Uterus (tissue), 4 donors: Measurements from ENCODE around the gene FXYD4. TPM values are rescaled to one million over a fixed set of nuclear protein-coding genes. Genes with fewer than 3 reads are reported as not detected.

ENCODE experiments used
- DNase-seq, 2 donors: peaks; one replicate each; pipeline ENCODE4 v3.0.0-alpha.2; 2019 to 2020
- H3K27ac ChIP-seq, 2 donors: fragments of 200-600 bp; sonication (generic); 1 replicate in 1 of 2; 2 replicates in 1 of 2; pipeline ENCODE4 v1.5.1; 2016 to 2018
- H3K27me3 ChIP-seq, 2 donors: fragments of 200-600 bp; sonication (generic); one replicate each; pipeline ENCODE4 v1.5.1; 2018 to 2019; ENCODE audit warnings: control low read depth in 1 of 2
- H3K36me3 ChIP-seq, 2 donors: fragments of 200-600 bp; sonication (generic); one replicate each; pipeline ENCODE4 v1.5.1; 2019; ENCODE audit warnings: control low read depth in 1 of 2
- H3K4me1 ChIP-seq, 2 donors: fragments of 200-600 bp; sonication (generic); one replicate each; pipeline ENCODE4 v1.5.1; 2018 to 2019; ENCODE audit warnings: control low read depth in 1 of 2
- H3K4me3 ChIP-seq, 2 donors: fragments of 200-600 bp; sonication (generic); 1 replicate in 1 of 2; 2 replicates in 1 of 2; pipeline ENCODE4 v1.5.1; 2018 to 2019; ENCODE audit warnings: mild to moderate bottlenecking in 1 of 2
- H3K9me3 ChIP-seq, 2 donors: fragments of 200-600 bp; sonication (generic); one replicate each; pipeline ENCODE4 v1.5.1; 2019; ENCODE audit warnings: control low read depth in 1 of 2
- CTCF ChIP-seq, 4 experiments: fragments of 200-600 bp in 2 of 4; fragments of 450-650 bp in 2 of 4; sonication (generic) in 2 of 4; IDR thresholded peaks; one replicate each; pipeline ENCODE4 v1.5.1; 2016 to 2019; ENCODE audit warnings: antibody characterized with exemption in 4 of 4, mild to moderate bottlenecking in 2 of 4, moderate library complexity in 1 of 4
- POLR2A ChIP-seq, 2 donors: fragments of 450-650 bp; IDR thresholded peaks; one replicate each; pipeline ENCODE4 v1.6.1; 2016; ENCODE audit warnings: antibody characterized with exemption in 2 of 2, mild to moderate bottlenecking in 1 of 2, moderate library complexity in 1 of 2
- intact Hi-C: fragments of 100-400 bp; cut with DNase I; formaldehyde crosslinking; loops from one replicate; pipeline ENCODE4 v1.15.1; 2023; ENCODE audit warnings: low total_unique reads
- total RNA-seq, 4 donors: library from RNA; depleted of rRNA in 3 of 4; stranded (reverse); fragments of >200 nt in 3 of 4; gene quantifications; one replicate each; pipeline versions ENCODE4 v1.1.0 to v1.2.4, GENCODE V29; 2014 to 2023
- donor health status: DM: yes; HTN: yes; CAD: no.

FXYD4 gene
- total RNA-seq, 4 donors from 2014 or later = not detected

GRCh38 chr10:43341450-43341849, 30.0 kb upstream of the FXYD4 start:
- TF ChIP-seq CTCF (IDR thresholded peaks at IDR 0.05) = no peak
- no peak for TF ChIP-seq POLR2A (IDR thresholded peaks at IDR 0.05)
- Histone ChIP-seq H3K36me3 (no peaks in the 10 kb centered on the region), H3K9me3 (no peaks in the 10 kb centered on the region), H3K4me1 (no peaks in the 10 kb centered on the region), H3K27ac (no peak overlapping the region), H3K4me3 (no peak overlapping the region), H3K27me3 (no peaks in the 10 kb centered on the region)
- intact Hi-C loops = no loop called here
- DNase-seq = no peak

- H3K9me3 ChIP-seq = no peaks in the 10 kb centered on the region
- no peak for DNase-seq
- no peak overlapping the region for H3K4me3 ChIP-seq
- TF ChIP-seq CTCF (IDR thresholded peaks at IDR 0.05) (no peak), POLR2A (IDR thresholded peaks at IDR 0.05) (no peak)
- no peaks in the 10 kb centered on the region for H3K36me3 ChIP-seq
- H3K4me1 ChIP-seq = no peaks in the 10 kb centered on the region
- intact Hi-C loops = no loop called here
- no peak overlapping the region for H3K27ac ChIP-seq
- no peaks in the 10 kb centered on the region for H3K27me3 ChIP-seq
Observed at GRCh38 chr10:43342279-43343125, 28.9 kb upstream of the FXYD4 start.

- Histone ChIP-seq H3K9me3 (no peaks in the 10 kb centered on the region), H3K27me3 (no peaks in the 10 kb centered on the region), H3K4me1 (no peaks in the 10 kb centered on the region), H3K4me3 (no peak overlapping the region), H3K36me3 (no peaks in the 10 kb centered on the region), H3K27ac (no peak overlapping the region)
- intact Hi-C loops = no loop called here
- no peak for DNase-seq
- TF ChIP-seq CTCF (IDR thresholded peaks at IDR 0.05) (no peak), POLR2A (IDR thresholded peaks at IDR 0.05) (no peak)
Observed at GRCh38 chr10:43343126-43343525, 28.3 kb upstream of the FXYD4 start.

- Histone ChIP-seq H3K27me3 (no peaks in the 10 kb centered on the region), H3K9me3 (no peaks in the 10 kb centered on the region), H3K4me3 (no peak overlapping the region), H3K4me1 (no peaks in the 10 kb centered on the region), H3K36me3 (no peaks in the 10 kb centered on the region), H3K27ac (no peak overlapping the region)
- DNase-seq = no peak
- TF ChIP-seq CTCF (IDR thresholded peaks at IDR 0.05) (no peak), POLR2A (IDR thresholded peaks at IDR 0.05) (no peak)
- intact Hi-C loops = no loop called here
Observed at GRCh38 chr10:43344051-43344450, 27.4 kb upstream of the FXYD4 start.

GRCh38 chr10:43347997-43348396, 23.4 kb upstream of the FXYD4 start:
- peaks cover 0 to 3% of the 10 kb centered on the region in 2 donors for H3K27me3 ChIP-seq
- H3K4me1 ChIP-seq = no peaks in the 10 kb centered on the region
- no peaks in the 10 kb centered on the region for H3K9me3 ChIP-seq
- intact Hi-C loops = no loop called here
- no peaks in the 10 kb centered on the region for H3K36me3 ChIP-seq
- no peak overlapping the region for H3K27ac ChIP-seq
- DNase-seq = no peak
- no peak for TF ChIP-seq POLR2A (IDR thresholded peaks at IDR 0.05)
- TF ChIP-seq CTCF (IDR thresholded peaks at IDR 0.05) = no peak
- H3K4me3 ChIP-seq = no peak overlapping the region
